ENCODE measurements around the gene GDPD5. TPM values are rescaled to one million over a fixed set of nuclear protein-coding genes. Genes with fewer than 3 reads are reported as not detected.

The GDPD5 gene
- total and polyA plus RNA-seq, 9 of the 15 experiments (the other 6 are each of a cell fraction or from before 2014, with no cell fraction given): 0.32 to 27.3 (median 8.0) TPM

DNA sequence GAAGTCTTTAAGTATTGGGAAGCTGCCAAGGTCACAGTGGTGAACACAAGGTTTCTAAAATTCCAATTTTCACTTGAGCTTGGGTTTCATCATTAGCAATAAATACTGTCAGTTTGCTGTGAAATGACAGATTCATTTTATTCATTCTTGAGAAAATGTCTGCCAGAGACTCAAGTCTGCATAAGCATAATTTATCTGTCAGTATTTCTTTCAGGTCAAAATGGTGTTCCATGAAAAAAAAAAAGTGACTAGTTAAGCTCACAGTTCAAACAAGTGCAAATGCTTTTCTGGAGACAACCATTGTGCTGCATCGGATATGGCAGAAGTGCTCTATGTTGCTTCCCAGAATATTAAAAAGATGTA, 8.1 kb upstream of the GDPD5 start (continued):
- TF ChIP-seq, protein P1, sequence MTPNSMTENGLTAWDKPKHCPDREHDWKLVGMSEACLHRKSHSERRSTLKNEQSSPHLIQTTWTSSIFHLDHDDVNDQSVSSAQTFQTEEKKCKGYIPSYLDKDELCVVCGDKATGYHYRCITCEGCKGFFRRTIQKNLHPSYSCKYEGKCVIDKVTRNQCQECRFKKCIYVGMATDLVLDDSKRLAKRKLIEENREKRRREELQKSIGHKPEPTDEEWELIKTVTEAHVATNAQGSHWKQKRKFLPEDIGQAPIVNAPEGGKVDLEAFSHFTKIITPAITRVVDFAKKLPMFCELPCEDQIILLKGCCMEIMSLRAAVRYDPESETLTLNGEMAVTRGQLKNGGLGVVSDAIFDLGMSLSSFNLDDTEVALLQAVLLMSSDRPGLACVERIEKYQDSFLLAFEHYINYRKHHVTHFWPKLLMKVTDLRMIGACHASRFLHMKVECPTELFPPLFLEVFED (CRISPR knock-in tag; conservative IDR thresholded peaks at IDR 0.05): no peak
- TF ChIP-seq, protein P2, sequence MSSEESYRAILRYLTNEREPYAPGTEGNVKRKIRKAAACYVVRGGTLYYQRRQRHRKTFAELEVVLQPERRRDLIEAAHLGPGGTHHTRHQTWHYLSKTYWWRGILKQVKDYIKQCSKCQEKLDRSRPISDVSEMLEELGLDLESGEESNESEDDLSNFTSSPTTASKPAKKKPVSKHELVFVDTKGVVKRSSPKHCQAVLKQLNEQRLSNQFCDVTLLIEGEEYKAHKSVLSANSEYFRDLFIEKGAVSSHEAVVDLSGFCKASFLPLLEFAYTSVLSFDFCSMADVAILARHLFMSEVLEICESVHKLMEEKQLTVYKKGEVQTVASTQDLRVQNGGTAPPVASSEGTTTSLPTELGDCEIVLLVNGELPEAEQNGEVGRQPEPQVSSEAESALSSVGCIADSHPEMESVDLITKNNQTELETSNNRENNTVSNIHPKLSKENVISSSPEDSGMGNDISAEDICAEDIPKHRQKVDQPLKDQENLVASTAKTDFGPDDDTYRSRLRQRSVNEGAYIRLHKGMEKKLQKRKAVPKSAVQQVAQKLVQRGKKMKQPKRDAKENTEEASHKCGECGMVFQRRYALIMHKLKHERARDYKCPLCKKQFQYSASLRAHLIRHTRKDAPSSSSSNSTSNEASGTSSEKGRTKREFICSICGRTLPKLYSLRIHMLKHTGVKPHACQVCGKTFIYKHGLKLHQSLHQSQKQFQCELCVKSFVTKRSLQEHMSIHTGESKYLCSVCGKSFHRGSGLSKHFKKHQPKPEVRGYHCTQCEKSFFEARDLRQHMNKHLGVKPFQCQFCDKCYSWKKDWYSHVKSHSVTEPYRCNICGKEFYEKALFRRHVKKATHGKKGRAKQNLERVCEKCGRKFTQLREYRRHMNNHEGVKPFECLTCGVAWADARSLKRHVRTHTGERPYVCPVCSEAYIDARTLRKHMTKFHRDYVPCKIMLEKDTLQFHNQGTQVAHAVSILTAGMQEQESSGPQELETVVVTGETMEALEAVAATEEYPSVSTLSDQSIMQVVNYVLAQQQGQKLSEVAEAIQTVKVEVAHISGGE (CRISPR knock-in tag; IDR thresholded peaks at IDR 0.05): no peak
- TF ChIP-seq RBM15 (IDR thresholded peaks at IDR 0.05; ENCODE audit: insufficient read depth, low read length): no peak
- no peak for TF ChIP-seq RFX7 (CRISPR knock-in tag; IDR thresholded peaks at IDR 0.05)
- TF ChIP-seq, protein P3, sequence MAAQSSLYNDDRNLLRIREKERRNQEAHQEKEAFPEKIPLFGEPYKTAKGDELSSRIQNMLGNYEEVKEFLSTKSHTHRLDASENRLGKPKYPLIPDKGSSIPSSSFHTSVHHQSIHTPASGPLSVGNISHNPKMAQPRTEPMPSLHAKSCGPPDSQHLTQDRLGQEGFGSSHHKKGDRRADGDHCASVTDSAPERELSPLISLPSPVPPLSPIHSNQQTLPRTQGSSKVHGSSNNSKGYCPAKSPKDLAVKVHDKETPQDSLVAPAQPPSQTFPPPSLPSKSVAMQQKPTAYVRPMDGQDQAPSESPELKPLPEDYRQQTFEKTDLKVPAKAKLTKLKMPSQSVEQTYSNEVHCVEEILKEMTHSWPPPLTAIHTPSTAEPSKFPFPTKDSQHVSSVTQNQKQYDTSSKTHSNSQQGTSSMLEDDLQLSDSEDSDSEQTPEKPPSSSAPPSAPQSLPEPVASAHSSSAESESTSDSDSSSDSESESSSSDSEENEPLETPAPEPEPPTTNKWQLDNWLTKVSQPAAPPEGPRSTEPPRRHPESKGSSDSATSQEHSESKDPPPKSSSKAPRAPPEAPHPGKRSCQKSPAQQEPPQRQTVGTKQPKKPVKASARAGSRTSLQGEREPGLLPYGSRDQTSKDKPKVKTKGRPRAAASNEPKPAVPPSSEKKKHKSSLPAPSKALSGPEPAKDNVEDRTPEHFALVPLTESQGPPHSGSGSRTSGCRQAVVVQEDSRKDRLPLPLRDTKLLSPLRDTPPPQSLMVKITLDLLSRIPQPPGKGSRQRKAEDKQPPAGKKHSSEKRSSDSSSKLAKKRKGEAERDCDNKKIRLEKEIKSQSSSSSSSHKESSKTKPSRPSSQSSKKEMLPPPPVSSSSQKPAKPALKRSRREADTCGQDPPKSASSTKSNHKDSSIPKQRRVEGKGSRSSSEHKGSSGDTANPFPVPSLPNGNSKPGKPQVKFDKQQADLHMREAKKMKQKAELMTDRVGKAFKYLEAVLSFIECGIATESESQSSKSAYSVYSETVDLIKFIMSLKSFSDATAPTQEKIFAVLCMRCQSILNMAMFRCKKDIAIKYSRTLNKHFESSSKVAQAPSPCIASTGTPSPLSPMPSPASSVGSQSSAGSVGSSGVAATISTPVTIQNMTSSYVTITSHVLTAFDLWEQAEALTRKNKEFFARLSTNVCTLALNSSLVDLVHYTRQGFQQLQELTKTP (IDR thresholded peaks at IDR 0.05; ENCODE audit: low read depth in 1 of 2, partially characterized antibody in 2 of 2): no peak
- TF ChIP-seq, protein P4, sequence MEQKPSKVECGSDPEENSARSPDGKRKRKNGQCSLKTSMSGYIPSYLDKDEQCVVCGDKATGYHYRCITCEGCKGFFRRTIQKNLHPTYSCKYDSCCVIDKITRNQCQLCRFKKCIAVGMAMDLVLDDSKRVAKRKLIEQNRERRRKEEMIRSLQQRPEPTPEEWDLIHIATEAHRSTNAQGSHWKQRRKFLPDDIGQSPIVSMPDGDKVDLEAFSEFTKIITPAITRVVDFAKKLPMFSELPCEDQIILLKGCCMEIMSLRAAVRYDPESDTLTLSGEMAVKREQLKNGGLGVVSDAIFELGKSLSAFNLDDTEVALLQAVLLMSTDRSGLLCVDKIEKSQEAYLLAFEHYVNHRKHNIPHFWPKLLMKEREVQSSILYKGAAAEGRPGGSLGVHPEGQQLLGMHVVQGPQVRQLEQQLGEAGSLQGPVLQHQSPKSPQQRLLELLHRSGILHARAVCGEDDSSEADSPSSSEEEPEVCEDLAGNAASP (IDR thresholded peaks at IDR 0.05): no peak
- TF ChIP-seq SMC3 (conservative IDR thresholded peaks at IDR 0.05; ENCODE audit: insufficient read depth, low read depth, low read length): no peak
- peak; percentile 17; the same call in 1 of the 2 replicates for TF ChIP-seq NFRKB (IDR thresholded peaks at IDR 0.05; ENCODE audit: low read depth)
- TF ChIP-seq ZNF165 (CRISPR knock-in tag; IDR thresholded peaks at IDR 0.05; ENCODE audit: borderline replicate concordance): no peak
- TF ChIP-seq HNRNPK (IDR thresholded peaks at IDR 0.05; ENCODE audit: low read depth, low read length, poor library complexity, severe bottlenecking): no peak
- TF ChIP-seq, protein P5, sequence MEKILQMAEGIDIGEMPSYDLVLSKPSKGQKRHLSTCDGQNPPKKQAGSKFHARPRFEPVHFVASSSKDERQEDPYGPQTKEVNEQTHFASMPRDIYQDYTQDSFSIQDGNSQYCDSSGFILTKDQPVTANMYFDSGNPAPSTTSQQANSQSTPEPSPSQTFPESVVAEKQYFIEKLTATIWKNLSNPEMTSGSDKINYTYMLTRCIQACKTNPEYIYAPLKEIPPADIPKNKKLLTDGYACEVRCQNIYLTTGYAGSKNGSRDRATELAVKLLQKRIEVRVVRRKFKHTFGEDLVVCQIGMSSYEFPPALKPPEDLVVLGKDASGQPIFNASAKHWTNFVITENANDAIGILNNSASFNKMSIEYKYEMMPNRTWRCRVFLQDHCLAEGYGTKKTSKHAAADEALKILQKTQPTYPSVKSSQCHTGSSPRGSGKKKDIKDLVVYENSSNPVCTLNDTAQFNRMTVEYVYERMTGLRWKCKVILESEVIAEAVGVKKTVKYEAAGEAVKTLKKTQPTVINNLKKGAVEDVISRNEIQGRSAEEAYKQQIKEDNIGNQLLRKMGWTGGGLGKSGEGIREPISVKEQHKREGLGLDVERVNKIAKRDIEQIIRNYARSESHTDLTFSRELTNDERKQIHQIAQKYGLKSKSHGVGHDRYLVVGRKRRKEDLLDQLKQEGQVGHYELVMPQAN (IDR thresholded peaks at IDR 0.05; ENCODE audit: borderline replicate concordance): no peak
- no peak for TF ChIP-seq HDAC8 (tag; IDR thresholded peaks at IDR 0.05)
- no peak for TF ChIP-seq STAT5B (CRISPR knock-in tag; IDR thresholded peaks at IDR 0.05)
- no peak for TF ChIP-seq ZKSCAN8 (CRISPR knock-in tag; IDR thresholded peaks at IDR 0.05)
